HG03039 (cell line): Measurements from ENCODE around the gene FCMR.
A peak's percentile ranks its signal among the peaks of the same experiment; 100 is the strongest.
"Not testable (repeated sequence)": the region's sequence is repeated elsewhere in the genome, so short reads cannot be mapped to it uniquely, and the experiment has no call there.

Source experiments
- ATAC-seq: cut with Tn5 transposase; IDR thresholded peaks from one replicate; pipeline ENCODE4 v1.9.1; 2021; ENCODE audit warnings: mild to moderate bottlenecking, moderate library complexity; ENCODE audit not compliant: unreplicated experiment

Gene FCMR

DNA sequence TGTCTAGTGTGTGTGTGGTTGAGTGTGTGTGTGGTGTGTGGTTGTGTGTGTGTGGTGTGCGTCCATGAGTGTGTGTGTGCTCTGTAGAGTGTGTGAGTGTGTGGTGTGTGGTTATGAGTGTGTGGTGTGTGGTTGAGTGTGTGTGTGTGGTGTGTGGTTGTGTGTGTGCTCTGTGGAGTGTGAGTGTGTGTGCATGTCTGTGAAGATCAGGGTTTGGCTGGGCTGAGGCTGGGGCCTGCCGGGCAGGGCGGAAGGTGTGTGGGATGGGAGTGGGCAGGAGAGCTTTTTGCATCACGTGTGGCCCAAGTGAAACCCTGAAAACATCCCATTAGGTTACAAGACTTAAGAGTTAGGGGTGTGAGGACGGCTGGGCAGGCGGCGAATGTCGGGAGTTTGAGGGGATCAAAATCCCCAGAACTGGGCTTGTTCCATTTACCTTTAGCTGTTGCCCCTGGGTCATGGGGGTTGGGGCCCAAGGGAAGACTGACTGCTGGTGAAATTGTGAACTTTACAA, 2.9 kb upstream of the FCMR start:
- peak; percentile 17 for ATAC-seq

DNA sequence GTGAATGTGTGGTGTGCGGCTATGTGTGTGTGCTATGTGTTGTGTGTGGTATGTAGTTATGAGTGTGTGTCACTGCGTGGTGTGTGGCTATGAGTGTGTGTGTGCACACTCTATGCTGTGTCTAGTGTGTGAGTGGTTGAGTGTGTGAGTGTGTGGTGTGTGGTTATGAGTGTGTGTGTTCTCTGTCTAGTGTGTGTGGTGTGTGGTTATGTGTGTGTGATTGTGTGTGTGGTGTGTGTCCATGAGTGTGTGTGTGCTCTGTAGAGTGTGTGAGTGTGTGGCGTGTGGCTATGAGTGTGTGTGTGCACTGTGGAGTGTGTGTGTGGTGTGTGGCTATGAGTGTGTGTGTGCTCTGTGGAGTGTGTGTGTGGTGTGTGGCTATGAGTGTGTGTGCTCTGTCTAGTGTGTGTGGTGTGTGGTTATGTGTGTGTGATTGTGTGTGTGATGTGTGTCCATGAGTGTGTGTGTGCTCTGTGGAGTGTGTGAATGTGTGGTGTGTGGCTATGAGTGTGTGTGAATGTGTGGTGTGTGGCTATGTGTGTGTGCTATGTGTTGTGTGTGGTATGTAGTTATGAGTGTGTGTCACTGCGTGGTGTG, 2.3 kb upstream of the FCMR start:
- ATAC-seq = not testable (repeated sequence)

DNA sequence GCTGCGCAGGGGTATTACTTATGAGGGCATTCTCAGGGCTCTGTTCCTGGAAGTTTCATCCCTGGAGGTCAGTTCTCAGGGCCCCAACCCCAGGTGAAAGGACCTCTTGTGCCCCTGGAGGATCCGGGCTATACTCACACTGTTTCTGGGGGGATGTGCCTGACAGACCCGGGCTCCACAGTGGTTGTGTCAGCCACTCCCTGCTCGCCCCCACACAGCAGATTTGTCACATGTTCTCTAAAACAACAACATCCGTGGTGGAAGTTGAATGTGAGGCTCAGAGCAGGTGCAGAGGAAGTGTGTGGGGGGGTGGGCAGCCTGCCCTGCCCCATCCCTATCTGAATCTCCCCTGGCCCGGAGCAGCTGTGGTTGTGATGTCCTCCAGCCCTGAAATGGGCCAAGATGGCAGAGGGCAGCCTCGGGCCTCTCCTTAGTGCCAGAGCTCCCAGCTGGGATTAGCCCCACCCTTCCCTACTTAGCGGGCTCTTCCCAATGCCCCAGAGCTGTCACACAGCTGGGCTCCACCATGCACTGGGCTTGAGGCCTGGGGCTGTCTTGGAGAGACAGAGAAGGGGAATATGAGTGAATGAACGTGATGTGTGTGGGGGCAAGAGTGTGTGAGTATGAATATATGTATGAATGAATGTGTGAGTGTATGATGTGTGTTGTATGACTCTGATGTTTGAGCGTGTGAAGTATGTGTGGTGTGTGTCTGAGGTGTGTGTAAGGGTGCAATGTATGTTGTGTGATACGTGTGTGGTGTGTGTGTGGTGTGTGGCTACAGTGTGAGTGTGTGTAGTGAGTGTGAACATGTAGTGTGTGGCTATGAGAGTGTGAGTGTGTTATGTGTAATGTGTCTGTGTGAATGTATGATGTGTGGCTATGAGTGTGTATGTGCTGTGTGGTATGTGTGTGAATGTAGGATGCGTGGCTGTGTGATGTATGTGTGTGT, 1.5 kb upstream of the FCMR start:
- peak; percentile 39 for ATAC-seq

GRCh38 chr1:206922524-206922923, 783 bp upstream of the FCMR start:
- no peak for ATAC-seq

GRCh38 chr1:206918076-206918475, 3.7 kb downstream of the FCMR start:
- no peak for ATAC-seq

DNA sequence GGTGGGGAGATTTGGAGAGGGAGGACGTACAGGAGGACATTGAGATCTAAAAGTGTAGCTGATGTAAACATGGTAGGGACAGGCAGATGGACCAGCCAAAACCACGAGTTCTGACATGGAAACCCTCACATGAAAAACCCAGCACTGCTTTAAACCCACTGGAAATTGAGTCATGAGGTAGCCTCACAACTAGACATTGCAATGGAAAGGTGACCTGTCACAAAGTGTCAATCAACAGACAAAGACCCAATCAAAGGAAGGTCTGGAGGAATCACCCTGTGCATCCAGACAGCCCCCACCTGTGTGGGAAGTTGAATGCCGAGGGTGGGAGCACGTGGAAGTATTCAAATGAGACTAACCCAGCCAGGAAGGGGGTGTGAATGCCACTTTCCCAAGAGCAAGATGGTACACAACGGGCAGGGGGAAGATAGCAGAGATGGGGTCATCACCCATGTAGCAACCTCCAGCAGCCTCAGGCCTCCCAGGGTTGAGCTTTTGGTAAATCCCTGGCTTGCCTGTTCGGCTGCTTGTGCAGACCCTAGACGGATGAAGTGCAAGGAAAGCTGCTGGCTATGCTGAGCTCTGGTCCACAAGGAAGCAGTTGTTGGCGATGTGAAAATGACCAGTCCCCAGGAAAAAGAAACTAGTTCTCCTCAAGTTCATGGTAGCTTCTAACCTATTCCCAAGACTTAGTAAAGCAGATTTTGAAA, 5.6 kb downstream of the FCMR start:
- no peak for ATAC-seq

GRCh38 chr1:206915030-206915735, 6.6 kb downstream of the FCMR start:
- no peak for ATAC-seq

- ATAC-seq = no peak
Measured at GRCh38 chr1:206913766-206914537, 7.8 kb downstream of the FCMR start.

GRCh38 chr1:206912445-206913095, 9.2 kb downstream of the FCMR start:
- ATAC-seq = no peak

- no peak for ATAC-seq
Measured at GRCh38 chr1:206911064-206911663, 10.6 kb downstream of the FCMR start.

DNA sequence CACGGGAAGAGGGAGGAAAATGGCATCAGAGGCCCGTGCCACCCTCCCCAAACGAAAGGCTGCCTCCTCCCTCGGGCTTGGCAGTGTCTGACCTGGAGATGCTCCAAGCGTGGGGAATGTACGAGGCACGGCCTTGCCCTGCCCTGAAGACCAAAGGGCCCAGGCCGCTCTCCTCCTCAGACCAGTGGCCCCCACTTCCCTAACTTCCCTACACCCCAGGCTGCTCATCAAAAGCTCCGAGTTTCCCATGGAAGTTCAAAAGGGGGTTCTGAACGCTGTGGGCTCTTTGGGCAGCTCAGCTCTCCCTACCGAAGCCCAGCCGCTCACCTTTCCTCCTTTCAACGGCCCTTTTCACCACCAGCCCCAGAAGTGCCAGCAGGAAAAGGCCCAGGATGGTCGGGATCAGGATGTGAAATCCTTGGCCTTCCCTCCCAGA, 11.8 kb downstream of the FCMR start:
- no peak for ATAC-seq

DNA sequence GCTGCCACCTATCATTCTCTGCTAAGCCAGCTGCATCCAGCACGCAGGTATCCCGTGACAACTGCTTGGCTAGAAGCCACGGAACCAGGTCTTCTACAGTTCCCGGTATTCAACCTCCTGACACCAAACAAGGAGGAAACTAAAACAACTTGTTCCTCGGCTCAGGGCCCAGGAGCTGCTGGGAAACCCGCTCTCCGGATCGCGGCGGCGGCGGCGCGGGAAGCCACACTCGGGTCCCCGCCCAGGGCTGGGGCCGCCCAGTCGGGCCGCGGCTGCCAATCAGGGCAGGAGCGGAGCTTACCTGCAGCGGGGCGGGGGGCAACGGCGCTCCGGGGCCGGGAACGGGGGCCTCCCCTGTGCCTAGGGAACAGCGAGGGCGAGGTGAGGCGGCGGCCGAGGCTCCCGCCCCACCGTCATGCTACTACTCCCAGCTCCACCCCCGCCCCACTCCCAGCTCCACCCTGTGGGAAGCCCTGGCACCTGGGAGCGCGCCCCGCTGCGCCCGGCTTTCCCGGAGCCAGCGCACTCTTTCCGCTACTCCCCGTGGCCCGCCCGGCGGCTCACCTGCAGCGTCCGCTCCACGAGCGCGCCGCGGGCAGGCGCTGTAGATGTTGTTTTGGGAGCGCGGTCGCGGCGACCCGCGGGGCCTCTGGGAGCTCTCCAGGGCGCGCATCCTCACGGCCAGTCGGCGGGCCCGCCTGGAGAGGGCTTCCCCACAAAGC, 12.4 kb downstream of the FCMR start:
- no peak for ATAC-seq

- ATAC-seq = no peak
Measured at GRCh38 chr1:206908038-206908437, 13.7 kb downstream of the FCMR start.

DNA sequence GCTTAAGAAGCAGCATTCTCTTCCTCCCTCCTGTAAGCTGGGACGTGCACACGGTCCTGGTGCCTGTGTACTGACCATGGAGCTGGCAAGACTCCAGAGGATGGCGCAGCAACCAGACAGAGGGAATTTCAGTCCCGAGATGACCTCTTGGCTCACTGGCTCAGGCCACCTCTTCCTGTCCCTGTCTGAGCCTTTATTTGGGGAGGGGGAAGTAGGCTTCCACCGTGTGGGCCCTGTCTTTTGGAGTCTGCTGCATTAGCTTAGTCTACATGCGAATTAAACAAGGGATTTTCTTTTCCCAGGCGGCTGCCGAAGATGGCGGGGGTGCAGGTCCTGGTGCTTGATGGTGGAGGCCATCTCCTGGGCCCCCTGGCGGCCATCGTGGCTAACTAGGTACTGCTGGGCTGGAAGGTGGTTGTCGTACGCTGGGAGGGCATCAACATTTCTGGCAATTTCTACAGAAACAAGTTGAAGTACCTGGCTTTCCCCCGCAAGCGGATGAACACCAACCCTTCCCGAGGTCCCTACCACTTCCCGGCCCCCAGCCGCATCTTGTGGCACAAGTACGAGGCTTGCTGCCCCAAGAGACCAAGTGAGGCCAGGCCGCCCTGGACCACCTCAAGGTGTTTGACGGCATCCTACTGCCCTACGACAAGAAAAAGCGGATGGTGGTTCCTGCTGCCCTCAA, 14.3 kb downstream of the FCMR start:
- ATAC-seq = no peak

- no peak for ATAC-seq
Measured at GRCh38 chr1:206905295-206906164, 16.2 kb downstream of the FCMR start.

GRCh38 chr1:206904423-206905142, 17.2 kb downstream of the FCMR start:
- no peak for ATAC-seq
